Neural cell (in vitro differentiated cells): ENCODE data around the gene AMFR.

Source experiments
- CTCF ChIP-seq: fragments of 450-650 bp; IDR thresholded peaks from 2 replicates; pipeline ENCODE4 v1.5.1; 2014; ENCODE audit warnings: antibody characterized with exemption, mild to moderate bottlenecking, moderate library complexity; ENCODE audit not compliant: poor library complexity, severe bottlenecking
- EP300 ChIP-seq: fragments of 450-650 bp; conservative IDR thresholded peaks from 2 replicates; pipeline ENCODE4 v1.6.1; 2014; ENCODE audit warnings: antibody characterized with exemption, mild to moderate bottlenecking, moderate library complexity; ENCODE audit not compliant: poor library complexity, severe bottlenecking
- EZH2 ChIP-seq: fragments of 200-600, 300-800 bp; shearing (Covaris generic), sonication (generic); IDR thresholded peaks from 2 replicates; pipeline ENCODE4 v1.6.1; 2014; ENCODE audit warnings: antibody characterized with exemption, low read length, borderline replicate concordance, mild to moderate bottlenecking; ENCODE audit not compliant: insufficient read depth, poor library complexity, severe bottlenecking
- MXI1 ChIP-seq: fragments of 450-650 bp; conservative IDR thresholded peaks from 2 replicates; pipeline ENCODE4 v1.6.1; 2014; ENCODE audit warnings: antibody characterized with exemption, mild to moderate bottlenecking; ENCODE audit not compliant: poor library complexity, severe bottlenecking
- POLR2AphosphoS5 ChIP-seq: IDR thresholded peaks from 2 replicates; pipeline ENCODE4 v1.6.1; 2012
- RAD21 ChIP-seq: fragments of 450-650 bp; conservative IDR thresholded peaks from 2 replicates; pipeline ENCODE4 v1.6.1; 2014; ENCODE audit warnings: antibody characterized with exemption, mild to moderate bottlenecking, moderate library complexity
- REST ChIP-seq: IDR thresholded peaks from 2 replicates; pipeline ENCODE4 v1.6.1; 2012; ENCODE audit warnings: borderline replicate concordance
- SMC3 ChIP-seq: fragments of 450-650 bp; conservative IDR thresholded peaks from 2 replicates; pipeline ENCODE4 v1.6.1; 2014; ENCODE audit warnings: antibody characterized with exemption, mild to moderate bottlenecking, moderate library complexity; ENCODE audit not compliant: poor library complexity
- TAF1 ChIP-seq: IDR thresholded peaks from 2 replicates; pipeline ENCODE4 v1.6.1; 2012; ENCODE audit warnings: low read depth

GRCh38 chr16:56470666-56471065 lies 45.3 kb upstream of the AMFR start:
- TF ChIP-seq CTCF, result no peak
- no peak for TF ChIP-seq MXI1
- no peak for TF ChIP-seq POLR2AphosphoS5
- TF ChIP-seq SMC3, result no peak
- TF ChIP-seq RAD21, result no peak
- TF ChIP-seq EP300, result no peak
- no peak for TF ChIP-seq TAF1
- TF ChIP-seq EZH2, result no peak
- TF ChIP-seq REST, result no peak
